Sciatic nerve (tissue), 2 donors: ENCODE data around the gene MCC. TPM values are rescaled to one million over a fixed set of nuclear protein-coding genes. Genes with fewer than 3 reads are reported as not detected.

Source experiments
- ATAC-seq: fragments of 200-7000 bp; cut with Tn5 transposase; one replicate; pipeline ENCODE4 v1.9.1; 2020; ENCODE audit warnings: mild to moderate bottlenecking, moderate library complexity
- DNase-seq: peaks from one replicate; pipeline ENCODE4 v3.0.0-alpha.2; 2020; ENCODE audit warnings: low spot score
- intact Hi-C: fragments of 100-400 bp; cut with DNase I; formaldehyde crosslinking; loops from one replicate; pipeline ENCODE4 v1.14.2; 2022
- total RNA-seq: library from RNA; stranded (reverse); fragmentation: NEBNext Ultra II Directional; extraction: Animal tissue kit (Norgen Biotek cat#: 25700); gene quantifications from one replicate; pipeline ENCODE4 v1.2.1, GENCODE V29; 2021
- donor health status: DM: no; HTN: no; CAD: no.
- donor health status: DM: no; HTN: no; CAD: no.

MCC gene
- total RNA-seq, 1 donor from 2014 or later: 41.9 TPM

DNA sequence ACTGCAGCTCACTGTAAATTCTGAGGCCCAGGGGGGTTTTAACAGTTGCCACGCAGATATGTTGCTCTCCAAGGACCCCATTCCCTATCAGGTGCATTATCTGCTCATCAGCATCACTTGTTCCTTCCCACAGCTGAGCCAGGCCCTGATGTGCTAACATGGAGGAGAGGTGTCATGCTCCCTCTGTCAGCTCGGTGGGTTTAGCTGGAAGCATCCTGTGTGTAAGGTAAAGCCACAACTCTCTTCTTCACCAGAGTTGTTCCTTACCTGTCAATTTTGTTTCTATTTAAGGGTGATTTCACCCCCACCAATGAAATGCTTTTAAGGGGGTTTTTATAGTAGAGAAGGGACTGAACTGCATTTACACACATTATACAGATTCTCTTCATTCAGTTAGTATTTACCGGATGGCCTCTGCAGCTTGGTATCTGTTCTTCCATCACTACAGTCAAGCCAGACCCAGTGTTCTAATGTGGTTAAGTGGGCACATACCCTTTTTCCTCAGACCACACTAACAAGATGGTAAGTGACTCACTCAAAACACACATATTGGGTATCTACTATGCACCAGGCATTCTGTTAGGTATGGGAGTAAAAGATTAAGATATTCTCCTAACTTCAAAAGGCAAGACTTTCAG, 306.3 kb downstream of the MCC start:
- intact Hi-C loops: no loop called here
- DNase-seq (no peak), ATAC-seq (no peak)

DNA sequence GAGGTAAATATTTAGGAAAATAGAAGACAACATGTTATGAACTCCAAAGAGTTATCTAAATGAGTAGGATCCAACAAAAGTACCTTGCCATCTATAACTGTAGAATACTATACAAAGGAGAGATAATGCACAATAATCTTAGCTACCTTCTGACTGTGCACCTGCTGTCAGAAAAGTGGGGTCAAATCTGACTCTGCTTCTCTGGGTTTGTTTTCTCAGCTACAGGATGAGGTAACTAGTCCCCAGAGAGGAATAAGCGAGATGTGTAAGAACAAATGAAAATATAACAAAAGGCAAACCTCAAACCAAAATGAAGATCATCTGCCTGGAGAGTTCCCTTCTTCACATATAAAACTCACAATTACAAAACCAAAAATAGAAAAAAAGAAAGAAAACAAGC, 306.8 kb downstream of the MCC start:
- no peak for ATAC-seq
- no peak for DNase-seq
- intact Hi-C loops: no loop called here

DNA sequence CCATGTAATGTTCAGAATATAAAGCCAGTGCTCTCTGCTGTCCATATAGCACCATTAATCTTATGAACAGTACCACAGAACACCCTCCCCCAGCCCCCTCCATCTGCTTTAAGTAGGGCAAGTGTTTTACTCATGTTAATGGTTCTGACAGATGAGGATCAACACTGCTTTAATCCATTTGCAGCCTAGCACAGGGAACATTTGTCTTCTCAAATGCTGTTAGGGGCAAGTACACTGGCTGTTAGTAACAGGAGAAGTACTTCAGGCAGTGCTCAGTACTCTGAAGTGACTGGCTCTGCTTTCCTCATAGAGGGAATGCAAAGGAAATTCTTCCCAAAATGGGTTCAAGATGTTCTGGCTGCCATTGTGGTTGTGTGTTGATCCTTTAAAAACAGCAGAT, 309.1 kb downstream of the MCC start:
- DNase-seq (no peak), ATAC-seq (no peak)
- intact Hi-C loops: no loop called here

DNA sequence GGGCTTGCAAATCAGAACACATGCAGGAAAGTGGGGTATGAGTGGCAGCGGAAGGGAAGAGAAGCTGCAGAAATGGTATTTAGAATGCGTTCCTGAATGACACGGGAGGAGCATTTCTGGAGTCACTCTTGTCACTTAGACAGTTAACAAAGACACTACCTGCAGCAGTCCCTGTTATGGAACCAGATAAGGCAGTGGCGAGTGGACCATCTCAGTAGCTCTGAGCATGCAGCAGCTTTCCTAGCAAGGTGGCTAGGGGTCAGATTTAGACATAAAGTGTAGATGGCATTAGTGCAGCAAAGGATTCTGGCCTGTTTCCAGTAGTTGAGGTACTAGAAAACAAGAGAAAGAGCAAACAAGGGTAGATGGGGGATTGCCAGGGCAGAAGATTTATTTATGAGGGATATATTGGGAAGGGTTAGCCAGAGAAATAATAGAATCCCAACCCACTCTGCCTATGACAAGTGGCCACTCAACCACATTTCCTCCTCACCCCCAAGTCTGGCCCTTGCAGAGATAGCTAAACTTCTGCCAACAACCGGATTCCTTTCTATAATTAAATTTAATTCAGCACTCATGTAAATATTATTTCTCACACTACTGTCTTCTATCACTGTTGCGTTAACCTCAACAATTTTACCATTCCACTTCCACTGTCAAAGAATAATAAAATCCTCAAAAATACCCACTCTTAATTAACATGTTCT, 310.0 kb downstream of the MCC start:
- intact Hi-C loops: no loop called here
- no peak for ATAC-seq
- no peak for DNase-seq

DNA sequence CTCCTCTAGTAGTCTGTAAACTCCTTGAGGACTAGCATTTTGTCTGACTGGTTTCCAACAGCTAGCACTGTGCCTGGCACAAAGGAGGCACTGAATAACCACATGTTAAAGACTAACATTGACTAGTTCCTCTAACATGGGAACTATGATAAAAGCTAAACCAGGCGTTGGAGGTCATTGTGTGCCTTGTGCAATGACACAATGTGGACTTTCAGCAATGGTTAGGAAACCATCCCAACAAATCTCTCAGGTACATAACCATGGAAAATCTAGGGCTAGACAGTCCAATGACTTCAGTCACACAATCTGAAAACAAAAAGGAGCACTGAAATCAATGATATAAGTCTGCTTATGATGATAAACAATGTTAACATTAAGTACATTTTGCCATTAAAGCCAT, 311.0 kb downstream of the MCC start:
- no peak for DNase-seq
- ATAC-seq: no peak
- intact Hi-C loops: no loop called here

DNA sequence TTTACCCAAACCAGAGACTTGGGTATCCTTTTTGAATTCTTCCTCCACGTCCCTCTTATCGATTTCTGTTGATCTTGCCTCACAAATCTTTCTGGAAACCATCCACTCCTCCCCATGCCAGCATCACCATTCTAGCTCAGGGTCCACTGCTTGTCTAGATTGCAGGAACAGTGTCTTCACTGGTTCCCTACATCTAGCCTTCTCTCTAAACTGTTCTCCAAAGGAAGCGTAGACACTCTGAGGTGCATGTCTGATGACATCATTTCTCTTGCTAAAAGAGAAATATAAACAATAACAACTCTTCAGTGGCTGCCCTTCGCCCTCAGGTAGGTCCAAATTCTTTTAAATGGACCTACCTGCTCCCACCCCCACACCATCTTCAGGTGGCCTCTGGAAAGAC, 311.5 kb downstream of the MCC start:
- intact Hi-C loops: no loop called here
- no peak for DNase-seq
- ATAC-seq: no peak

DNA sequence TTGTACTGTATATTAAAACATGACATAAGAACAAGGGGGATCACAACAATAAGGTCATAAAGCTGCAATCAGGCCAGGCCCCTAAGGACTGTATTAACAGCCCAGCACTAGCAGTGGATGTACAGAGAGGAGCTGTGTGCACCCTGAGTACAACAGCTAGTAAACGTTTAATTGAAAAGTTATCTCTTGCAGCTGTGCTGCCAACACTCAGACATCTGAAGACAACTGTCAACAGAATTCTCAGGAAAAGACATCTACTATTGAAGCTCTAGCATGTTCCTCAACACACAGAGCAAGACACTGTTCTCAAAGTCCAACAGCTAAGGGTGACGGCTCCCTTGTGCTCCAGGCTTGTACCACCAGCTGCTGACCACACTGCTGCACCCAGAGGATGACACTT, 312.1 kb downstream of the MCC start:
- ATAC-seq (no peak), DNase-seq (no peak)
- intact Hi-C loops: no loop called here

DNA sequence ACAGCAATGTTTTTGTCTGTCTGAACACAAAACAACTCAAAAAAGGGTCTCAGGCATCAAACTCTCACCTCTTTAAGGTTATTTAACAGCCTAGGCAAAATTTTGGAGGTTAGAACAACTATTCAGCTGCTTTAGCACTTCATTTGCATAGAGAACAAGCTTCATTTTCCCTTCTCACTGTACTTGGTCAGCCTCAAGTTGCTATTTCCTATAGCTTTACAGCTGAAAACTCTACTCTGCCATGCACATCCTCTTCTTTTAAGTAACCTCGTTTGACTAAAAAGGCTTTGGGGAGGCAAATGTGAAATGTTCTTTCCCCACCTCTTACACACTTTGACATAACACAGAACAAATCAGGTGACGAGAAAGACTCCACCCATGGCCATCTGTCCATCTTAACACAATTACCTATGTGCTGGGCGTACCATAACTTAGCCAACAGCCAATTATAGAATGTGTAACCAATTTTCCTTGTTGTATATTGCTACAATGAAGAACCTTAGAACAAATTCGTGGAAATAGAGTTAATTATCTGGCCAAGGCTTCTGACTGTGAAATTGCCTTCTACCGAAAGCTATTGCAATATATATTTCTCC, 315.9 kb downstream of the MCC start:
- intact Hi-C loops: no loop called here
- ATAC-seq: no peak
- no peak for DNase-seq

DNA sequence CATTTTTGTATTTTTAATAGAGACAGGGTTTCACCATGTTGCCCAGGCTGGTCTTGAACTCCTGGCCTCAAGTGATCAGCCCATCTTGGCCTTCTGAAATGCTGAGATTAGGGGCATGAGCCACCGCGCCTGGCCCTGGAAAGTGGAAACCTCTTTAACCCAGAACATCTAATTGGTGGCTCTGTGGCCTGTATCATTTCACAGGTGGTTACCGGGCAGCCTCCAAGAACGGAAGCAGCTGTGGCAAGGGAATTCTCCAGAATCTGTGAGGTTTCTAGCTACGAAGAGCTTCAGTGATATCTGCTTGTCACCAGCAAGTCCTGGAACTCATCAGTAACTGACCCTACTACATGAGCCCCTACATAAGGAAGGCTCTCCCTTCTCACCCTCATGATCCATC, 316.7 kb downstream of the MCC start:
- intact Hi-C loops: no loop called here
- ATAC-seq: no peak
- no peak for DNase-seq

DNA sequence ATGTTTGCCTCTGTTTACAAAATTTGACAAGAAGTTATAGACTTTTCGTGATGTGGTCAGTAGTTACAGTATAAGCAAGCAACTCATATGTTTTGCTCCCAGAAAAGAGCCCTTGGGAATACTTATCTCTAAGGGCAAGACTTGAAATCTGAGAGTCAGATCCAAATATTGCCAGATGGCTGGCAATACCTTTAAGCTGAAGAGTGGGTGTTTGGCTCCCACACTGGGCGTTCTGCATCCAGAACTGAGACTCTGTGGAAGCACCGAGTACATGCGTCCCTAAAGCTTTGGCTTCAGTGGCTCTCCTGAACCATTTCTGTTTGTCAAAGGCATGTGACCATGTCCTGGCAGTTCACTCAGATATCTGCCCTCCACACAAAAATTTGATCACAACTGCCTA, 317.5 kb downstream of the MCC start:
- no peak for ATAC-seq
- no peak for DNase-seq
- intact Hi-C loops: no loop called here

DNA sequence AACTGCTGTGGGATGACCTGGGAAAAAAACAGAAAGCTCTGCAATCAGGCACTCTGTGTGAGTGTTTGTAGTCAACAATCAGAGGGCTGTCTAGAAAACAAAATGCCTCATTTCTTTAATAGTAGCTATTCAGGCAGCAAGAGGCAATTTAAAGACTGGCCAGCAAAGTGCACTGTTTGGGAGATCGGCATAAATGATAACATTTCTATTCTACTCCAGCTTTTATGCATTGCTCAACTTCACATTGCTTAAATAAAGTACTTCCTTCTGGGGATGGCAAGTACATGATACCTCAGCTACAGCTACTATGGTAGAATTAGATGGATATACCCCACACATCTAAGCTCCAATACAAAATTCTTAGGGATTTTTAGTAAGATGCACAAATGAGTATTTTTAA, 318.5 kb downstream of the MCC start:
- DNase-seq (no peak), ATAC-seq (no peak)
- intact Hi-C loops: no loop called here

DNA sequence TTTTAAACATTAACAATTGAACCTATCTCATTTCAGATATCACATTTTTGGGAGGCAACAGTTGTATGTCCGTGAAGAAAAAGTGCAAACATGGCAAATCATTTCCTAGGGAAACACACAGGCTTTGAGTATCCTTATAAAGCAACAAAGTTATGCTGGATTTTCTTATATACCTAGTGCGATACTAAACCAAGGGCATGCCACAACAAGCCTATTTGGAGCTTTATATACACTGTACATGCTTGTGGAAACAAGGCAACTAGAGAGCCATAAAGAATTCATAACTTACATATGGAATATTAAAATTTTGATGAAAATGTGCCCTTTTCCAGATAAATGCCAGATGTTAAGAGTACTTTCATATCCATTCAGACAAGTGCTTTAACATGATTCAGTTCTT, 320.3 kb downstream of the MCC start:
- intact Hi-C loops: no loop called here
- no peak for ATAC-seq
- no peak for DNase-seq

DNA sequence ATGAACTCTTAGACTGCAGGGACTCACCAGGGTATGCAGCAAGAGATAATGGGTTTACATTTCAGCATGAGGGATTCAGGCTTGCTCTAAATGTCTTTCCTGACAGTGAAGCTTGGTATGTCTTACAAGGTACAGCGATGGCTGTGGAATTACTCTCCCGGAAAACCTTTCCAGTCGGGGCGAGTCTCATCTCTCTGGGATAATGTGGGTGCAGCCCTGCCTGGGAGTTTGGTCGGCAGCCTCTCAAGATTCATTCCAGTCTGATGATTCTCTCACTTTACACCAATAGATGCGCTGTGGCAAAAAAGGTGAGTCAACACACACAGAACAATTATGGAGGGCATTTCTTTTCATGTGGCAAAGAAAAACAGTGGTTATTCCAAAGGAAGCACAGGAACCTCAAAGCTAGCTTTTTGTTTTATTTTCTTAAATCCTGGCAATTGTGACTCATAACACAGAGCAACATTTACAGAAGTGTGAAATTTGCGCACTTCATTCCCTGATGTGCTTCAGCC, 321.3 kb downstream of the MCC start:
- ATAC-seq: peak; percentile 28
- DNase-seq: no peak
- intact Hi-C loops: no loop called here

DNA sequence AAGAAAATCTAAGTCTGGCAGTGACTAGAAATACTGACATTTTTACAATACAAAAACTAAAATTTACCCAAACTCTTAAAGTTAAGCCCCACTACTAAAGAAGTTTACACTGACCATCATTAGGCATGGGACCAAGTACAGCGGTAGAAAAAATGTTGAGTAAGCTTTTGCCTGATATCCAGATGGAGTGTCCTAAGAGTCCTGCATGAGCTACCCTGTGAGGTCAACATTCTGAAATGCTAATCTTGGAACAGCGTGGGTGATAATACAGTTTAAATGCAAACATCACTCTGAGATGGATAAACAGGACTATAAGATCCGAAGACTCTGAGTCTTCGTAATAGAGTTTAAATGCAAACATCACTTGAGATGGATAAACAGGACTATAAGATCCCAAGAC, 322.0 kb downstream of the MCC start:
- DNase-seq (no peak), ATAC-seq (no peak)

DNA sequence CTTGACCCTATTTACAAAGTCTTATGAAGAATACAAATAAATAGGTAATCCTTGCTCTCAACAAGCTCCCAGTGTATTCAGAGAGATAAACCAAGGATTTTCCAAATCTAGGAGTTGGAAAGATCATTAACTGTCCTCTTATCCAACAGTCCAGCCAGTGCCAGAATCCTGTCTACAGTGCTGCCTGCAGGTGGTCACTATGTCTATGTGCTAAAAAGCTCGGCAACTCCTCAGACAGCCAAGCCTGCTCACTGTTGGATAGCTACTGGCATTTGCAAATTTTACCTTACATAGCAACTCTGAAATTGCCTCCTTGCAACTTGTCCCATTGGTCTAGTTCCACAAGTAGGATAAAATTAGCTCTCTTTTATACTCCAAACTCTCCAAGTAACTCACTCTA, 324.2 kb downstream of the MCC start:
- intact Hi-C loops: no loop called here
- DNase-seq (no peak), ATAC-seq (no peak)

More for the DNA sequence above, 322.0 kb downstream of the MCC start:
- intact Hi-C loops: no loop called here

DNA sequence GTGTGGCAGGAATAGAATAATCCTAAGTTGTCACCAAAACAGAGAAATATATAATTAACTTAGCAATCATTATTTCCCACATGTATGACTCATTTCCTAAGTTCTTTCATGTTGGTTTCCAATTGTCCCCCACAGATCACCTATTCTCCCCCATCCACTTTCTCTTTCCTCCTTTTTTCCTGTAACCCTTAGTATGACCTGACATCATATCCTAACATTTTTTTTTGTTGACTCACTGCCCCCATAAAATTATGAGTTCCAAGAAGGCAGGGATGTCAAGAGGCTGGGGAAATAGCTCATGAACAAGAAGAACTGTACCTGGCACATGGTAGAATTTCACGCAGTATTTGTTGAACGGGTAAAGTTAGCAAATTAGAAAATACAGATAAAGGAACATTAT, 324.9 kb downstream of the MCC start:
- intact Hi-C loops: no loop called here
- DNase-seq: no peak
- ATAC-seq: no peak

DNA sequence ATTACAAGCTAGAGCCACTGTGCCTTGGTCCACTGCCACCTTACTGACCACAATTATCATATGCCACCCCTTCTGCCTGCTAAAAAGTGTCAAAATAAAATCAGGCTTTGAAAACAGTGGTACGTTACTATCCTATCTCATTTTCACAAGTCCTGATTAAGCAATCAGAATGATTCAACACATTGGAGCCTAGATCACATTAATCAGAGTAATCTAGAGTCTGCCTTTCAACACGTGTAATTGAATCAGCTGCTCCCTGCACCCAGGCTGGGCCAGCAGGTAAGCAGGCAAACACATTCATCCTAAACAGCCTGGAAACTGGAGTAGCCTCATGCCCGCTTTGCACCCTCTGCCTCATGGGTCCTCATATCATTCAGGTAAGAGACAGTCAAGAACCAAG, 325.5 kb downstream of the MCC start:
- ATAC-seq (peak; percentile 70), DNase-seq (no peak)
- intact Hi-C loops: no loop called here

DNA sequence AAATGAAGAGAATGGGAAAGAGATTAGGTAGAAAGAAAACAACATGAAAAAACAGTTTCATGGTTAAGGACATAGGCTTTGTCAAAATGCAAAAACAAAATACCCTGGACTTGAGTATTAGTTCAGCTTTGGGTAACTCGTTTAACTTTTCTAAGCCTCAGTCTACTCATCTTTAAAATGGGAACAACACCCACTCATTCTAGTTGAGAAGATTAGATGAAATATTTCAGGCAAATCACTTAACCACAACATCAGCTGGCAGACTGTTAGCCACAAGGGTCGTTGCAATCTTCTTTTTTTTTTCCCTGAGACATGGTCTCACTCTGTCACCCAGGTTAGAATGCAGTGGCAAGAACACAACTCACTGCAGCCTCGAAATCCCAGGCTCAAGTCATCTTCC, 326.0 kb downstream of the MCC start:
- no peak for DNase-seq
- ATAC-seq: no peak
- intact Hi-C loops: no loop called here

DNA sequence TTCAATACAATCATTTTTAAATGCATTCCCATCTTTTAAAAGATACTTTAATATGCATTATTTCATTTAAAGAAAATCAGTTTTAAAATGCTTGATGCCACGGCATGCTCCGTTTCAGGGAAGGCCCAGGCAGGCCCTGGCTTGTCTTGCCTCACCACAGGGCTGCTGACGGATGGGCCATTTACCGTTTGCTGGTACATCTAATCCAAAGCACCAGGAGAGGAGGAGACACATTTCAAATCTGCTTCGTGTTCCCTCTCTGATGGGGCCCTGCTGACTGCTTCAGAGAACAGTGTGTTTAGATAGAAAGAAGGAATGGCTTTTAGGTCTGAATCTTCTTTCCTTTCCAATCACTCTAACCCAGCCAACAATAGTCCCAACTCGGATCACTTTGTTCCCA, 326.4 kb downstream of the MCC start:
- peak; percentile 57 for ATAC-seq
- no peak for DNase-seq

DNA sequence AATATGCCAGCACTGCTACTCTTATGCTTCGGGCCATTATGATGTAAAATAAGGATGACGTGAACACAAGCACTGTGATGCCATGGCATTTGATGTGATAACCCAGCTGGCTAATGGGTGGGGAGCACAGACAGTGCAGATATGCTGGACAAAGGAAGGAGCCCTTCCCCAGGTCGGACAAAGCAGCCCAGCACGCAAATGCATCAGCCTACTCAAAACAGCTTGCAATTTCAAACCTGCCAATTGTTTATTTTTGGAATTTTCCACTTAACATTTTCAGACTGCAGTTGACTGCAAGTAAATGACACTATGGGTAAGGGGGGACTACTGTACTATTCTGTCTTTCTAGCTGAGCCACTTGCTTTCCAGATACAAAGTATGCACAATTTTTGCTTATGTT, 330.4 kb downstream of the MCC start:
- intact Hi-C loops: no loop called here
- ATAC-seq (no peak), DNase-seq (no peak)

More for the DNA sequence above, 326.4 kb downstream of the MCC start:
- intact Hi-C loops: no loop called here
